Measurements from ENCODE around the gene AGTR1.

Gene AGTR1

GRCh38 chr3:148697306-148698189 lies at the start of gene AGTR1:
TSS of gene AGTR1 (plus strand) at chr3:148697903. CDS start at chr3:148741036, 43,133 bp downstream.
- DNase-seq (ENCODE audit: low spot score), result no peak

GRCh38 chr3:148648685-148649352 lies 48.9 kb upstream of the AGTR1 start:
- DNase-seq (ENCODE audit: low spot score), result no peak

GRCh38 chr3:148651549-148651948 lies 46.2 kb upstream of the AGTR1 start:
- DNase-seq (ENCODE audit: low spot score), result no peak

- DNase-seq (ENCODE audit: low spot score), result no peak
These were observed 43.3 kb upstream of the AGTR1 start for GRCh38 chr3:148654433-148654832.

GRCh38 chr3:148657470-148657869 lies 40.2 kb upstream of the AGTR1 start:
- no peak for DNase-seq (ENCODE audit: low spot score)

- no peak for DNase-seq (ENCODE audit: low spot score)
These were observed 38.2 kb upstream of the AGTR1 start for GRCh38 chr3:148659512-148659911.

GRCh38 chr3:148680289-148680688 lies 17.4 kb upstream of the AGTR1 start:
- DNase-seq (ENCODE audit: low spot score), result no peak

- DNase-seq (ENCODE audit: low spot score), result peak; percentile 48
These were observed 16.6 kb upstream of the AGTR1 start for GRCh38 chr3:148681080-148681479.

GRCh38 chr3:148682997-148683396 lies 14.7 kb upstream of the AGTR1 start:
- no peak for DNase-seq (ENCODE audit: low spot score)

- no peak for DNase-seq (ENCODE audit: low spot score)
These were observed 3.6 kb upstream of the AGTR1 start for GRCh38 chr3:148694116-148694515.

- no peak for DNase-seq (ENCODE audit: low spot score)
These were observed 597 bp downstream of the AGTR1 start for GRCh38 chr3:148698190-148698810.

- DNase-seq (ENCODE audit: low spot score), result no peak
These were observed 7.6 kb downstream of the AGTR1 start for GRCh38 chr3:148705314-148705713.

GRCh38 chr3:148707601-148708380 lies 10.1 kb downstream of the AGTR1 start:
- DNase-seq (ENCODE audit: low spot score), result no peak

GRCh38 chr3:148708409-148708808 lies 10.7 kb downstream of the AGTR1 start:
- no peak for DNase-seq (ENCODE audit: low spot score)

- no peak for DNase-seq (ENCODE audit: low spot score)
These were observed 12.0 kb downstream of the AGTR1 start for GRCh38 chr3:148709560-148710253.

- DNase-seq (ENCODE audit: low spot score), result no peak
These were observed 13.0 kb downstream of the AGTR1 start for GRCh38 chr3:148710665-148711064.

- DNase-seq (ENCODE audit: low spot score), result no peak
These were observed 14.4 kb downstream of the AGTR1 start for GRCh38 chr3:148711981-148712666.

- DNase-seq (ENCODE audit: low spot score), result no peak
These were observed 16.8 kb downstream of the AGTR1 start for GRCh38 chr3:148714521-148714920.

- no peak for DNase-seq (ENCODE audit: low spot score)
These were observed 19.0 kb downstream of the AGTR1 start for GRCh38 chr3:148716657-148717056.

GRCh38 chr3:148717885-148718561 lies 20.3 kb downstream of the AGTR1 start:
- DNase-seq (ENCODE audit: low spot score), result no peak
